Activated CD4-positive, CD25-positive, alpha-beta regulatory T cell treated with anti-CD3 and anti-CD28 coated beads, Interleukin-2, amount 50 U/mL, for 72 hours (primary cell): Measurements from ENCODE around the gene PARP9.
"Not testable (repeated sequence)": the region's sequence is repeated elsewhere in the genome, so short reads cannot be mapped to it uniquely, and the experiment has no call there.

ENCODE experiments used
- DNase-seq: peaks from one replicate; pipeline ENCODE4 v3.0.0; 2021

Gene PARP9

DNA sequence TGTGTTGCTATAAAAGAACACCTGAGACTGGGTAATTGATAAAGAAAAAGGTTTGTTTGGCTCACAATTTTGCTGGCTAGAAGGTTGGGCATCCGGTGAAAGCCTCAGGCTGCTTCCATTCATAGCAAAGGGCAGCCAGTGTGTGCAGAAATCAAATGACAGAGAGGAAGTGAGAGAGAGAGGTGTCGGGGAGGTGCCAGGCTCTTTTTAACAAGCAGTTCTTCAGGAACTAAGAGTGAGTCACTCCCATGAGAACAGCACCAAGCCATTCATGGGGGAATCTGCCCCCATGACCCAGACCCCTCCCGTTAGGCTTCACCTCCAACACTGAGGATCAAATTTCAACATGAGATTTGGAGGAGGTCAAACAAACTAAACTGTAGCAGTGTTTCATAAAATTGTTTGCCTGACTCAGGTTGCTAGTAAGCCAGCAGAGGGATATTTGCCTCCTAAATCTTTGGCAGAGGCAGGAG, 8.9 kb upstream of the PARP9 start:
- no peak for DNase-seq

- no peak for DNase-seq
These were observed 4.7 kb upstream of the PARP9 start for GRCh38 chr3:122568755-122569154.

GRCh38 chr3:122568131-122568530, 4.0 kb upstream of the PARP9 start:
- not testable (repeated sequence) for DNase-seq

DNA sequence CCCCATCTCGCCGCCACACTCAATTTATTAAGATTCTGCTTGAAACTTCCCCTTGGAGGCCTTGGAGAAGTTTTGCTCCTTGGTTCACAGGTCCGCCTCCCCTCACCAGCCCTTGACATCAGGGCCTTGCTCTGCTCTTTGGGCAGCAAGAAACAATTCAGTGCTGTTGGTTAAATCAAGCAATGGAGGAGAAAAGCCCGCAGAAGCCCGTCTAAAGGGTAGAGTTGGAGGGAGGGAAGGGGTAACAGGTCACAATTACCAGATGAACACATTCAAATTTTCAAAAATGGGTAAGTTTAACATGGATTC, 429 bp downstream of the PARP9 start:
- DNase-seq: no peak

DNA sequence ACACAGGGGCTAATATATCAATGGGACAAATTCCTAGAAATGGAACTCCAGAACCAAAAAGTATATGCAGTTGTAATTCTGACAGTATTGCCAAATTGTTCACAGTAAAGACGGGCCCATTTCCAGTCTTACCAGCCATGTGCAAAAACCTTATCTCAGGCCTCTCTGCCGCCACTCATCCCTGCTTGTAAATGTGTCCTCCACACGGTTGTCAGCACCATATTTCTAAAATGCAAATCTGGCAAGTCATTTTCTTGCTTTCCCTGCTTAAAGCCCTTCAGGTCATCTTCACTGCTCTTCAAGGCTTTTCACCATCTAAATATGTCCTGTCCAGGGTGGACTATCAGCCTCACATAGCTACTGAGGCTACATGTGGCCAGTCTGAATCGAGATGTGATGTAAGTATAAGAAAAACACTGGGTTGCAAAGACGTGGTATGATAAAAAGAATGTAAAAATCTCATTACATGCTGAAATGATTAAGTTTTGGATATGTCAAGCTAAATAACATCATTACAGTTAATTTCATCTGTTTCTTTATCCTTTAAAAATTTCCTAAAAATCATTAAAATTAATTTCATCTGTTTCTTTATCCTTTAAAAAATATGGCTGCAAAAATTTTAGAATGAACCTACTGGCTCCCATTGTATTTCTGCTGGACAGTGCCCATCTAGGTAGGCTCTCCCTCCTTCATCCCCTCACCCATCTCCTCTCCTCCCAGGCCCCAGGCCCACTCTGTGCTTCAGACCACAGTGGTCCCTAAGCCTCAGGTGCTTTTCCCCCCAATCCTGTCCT, 980 bp downstream of the PARP9 start:
- DNase-seq: no peak

- DNase-seq: no peak
These were observed 3.4 kb downstream of the PARP9 start for GRCh38 chr3:122560680-122561079.

- DNase-seq: no peak
These were observed 4.2 kb downstream of the PARP9 start for GRCh38 chr3:122559906-122560305.

- DNase-seq: no peak
These were observed 5.5 kb downstream of the PARP9 start for GRCh38 chr3:122558605-122559004.

DNA sequence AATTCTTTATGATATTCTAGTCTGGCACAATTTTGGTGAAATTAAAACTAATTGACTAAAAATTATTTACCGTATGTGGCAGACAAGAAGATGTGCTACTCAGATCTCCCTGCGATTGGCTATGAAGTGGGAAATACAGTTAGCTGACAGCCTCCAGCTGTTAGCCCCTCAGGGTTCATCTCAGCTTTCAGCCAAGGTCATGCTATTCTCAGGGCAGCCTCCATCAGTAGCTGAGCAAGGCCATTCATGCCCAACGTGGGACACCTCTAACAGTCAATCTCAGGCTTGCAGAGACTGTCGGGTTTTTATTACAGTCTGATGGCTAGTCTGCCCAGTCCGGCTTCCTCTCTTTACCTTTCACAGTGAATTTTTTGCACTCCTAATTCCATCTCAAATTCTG, 6.7 kb downstream of the PARP9 start:
- DNase-seq: no peak

DNA sequence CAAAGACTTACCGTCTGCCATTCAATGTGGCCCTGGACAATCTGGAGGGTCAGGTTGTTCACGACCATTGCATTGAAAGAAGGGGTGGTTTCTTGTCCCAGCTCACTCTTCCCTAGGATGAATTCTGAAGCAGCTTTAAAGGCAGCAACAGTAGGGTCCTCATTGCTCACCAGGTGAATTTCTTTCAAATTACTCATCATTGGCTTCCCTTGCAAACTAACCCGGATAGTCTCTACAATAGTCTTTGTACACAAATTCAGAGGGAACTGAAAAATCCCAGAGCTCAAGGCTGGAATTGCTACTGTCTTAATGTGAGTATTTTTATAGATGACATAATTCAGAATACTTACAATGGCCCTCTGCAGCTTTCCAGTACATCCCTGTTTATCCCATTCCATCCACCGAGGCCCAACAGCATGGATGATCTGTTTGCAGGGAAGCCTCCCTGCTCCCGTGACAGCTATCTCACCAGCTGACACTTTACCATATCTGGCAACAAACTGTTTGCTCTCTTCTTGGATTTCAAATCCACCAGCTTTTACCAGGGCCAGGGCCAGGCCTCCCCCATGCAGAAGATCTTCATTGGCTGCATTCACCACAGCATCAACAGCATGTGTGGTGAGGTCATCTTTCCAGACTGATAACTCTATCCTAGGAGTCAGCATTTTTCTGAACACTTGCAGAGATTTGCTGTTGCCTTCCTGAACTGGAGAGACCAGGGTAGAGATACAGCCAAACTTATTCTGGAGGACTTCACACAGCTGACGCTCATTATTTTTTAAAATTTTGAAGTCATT, 8.6 kb downstream of the PARP9 start:
- no peak for DNase-seq

- no peak for DNase-seq
These were observed 10.9 kb downstream of the PARP9 start for GRCh38 chr3:122553171-122553570.

GRCh38 chr3:122548619-122549018, 15.5 kb downstream of the PARP9 start:
- DNase-seq: no peak

DNA sequence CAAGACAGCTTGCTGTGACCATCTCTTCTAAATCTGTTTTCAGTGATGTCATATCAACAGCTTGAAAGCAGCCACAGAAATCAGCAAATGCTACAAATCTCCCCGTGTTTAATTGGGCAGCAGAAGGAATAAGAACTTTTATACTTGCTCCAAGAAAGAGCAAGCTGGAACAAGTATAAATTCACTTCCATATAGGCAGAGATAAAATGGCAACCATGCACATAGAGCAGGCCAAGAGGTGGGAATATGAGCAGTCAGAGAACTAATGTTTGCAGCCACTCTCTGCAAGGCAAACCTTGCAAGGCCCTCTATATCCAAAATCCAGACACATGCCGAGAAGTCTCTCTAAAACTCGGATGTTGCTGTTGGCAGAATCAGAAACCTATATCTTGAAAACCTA, 16.0 kb downstream of the PARP9 start:
- no peak for DNase-seq

GRCh38 chr3:122546151-122546550, 17.9 kb downstream of the PARP9 start:
- no peak for DNase-seq

DNA sequence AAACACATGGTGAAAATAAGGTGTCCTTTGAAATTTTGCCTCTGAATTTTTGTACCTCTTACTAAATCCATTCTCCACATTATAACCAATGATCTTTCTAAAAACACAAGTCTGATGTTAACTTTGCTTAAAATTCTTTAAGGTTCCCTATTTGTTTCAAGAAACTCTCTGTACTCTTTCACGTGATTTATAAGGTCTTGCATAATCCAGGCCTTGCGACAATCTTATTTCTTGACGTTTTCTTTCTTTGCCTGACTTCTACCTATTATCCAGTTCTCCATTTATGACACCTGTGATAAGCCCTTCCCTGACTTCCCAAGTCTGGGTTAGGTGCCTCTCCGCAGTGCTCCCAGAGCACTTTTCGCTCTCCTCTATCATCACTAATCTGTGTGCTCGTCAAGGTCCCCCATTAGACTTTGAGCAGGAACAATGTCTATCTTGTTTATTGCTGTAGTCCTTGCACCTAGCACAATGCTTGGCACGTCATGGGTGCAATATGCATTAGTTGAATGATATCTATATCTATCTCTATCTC, 25.1 kb downstream of the PARP9 start:
- no peak for DNase-seq

DNA sequence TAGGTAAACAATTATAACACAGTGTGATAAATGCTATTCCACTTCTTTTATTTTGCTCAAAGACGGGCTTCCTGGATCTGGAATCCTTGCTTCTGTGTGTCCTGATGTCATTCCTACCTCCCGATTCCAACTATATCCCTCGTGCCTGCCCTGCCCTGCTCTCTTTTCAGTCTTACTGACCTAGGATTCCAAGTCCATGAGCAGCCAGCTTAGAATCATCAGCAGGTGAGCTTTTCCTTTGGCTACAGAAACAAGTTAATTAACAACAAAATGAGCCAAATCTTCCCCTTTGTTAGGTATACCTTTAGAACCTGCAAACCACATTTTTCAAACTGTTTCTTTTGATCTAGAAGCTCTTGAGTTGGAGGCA, 27.5 kb downstream of the PARP9 start:
- no peak for DNase-seq

DNA sequence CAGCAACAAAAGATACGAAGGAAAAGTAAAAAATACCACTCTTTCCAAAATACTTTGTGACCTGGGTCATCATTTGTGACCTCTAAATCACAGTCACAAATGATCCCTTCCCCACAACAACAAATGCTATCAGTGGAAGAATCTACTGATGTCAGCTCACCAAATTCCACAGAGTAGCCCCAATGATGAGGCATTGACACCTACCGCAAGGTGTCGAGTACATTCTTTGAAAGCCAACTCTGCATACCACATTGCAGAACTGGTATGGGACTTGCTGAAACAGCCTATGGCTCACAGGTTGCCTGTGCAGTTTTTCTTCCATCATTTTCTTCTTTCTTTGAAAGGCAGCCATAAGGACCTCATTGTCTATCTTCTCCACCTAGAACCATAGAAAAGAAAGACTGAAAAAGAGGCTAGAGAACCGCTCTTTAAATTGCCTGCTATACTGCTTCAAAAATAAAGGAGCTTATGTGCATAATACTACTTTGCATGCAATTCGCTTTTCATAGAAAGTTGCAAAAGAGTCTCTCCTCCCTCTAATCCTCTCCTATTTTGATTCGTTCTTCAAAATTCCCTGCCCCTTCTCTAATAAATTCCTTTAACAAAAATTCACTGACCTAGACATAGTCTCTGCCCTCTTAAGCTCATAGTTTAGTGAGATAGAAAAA, 28.0 kb downstream of the PARP9 start:
- no peak for DNase-seq

GRCh38 chr3:122533931-122534334, 30.2 kb downstream of the PARP9 start:
- no peak for DNase-seq

- no peak for DNase-seq
These were observed 30.6 kb downstream of the PARP9 start for GRCh38 chr3:122533480-122533879.

GRCh38 chr3:122530164-122530563, 33.9 kb downstream of the PARP9 start:
- DNase-seq: no peak

- no peak for DNase-seq
These were observed 40.8 kb downstream of the PARP9 start for GRCh38 chr3:122523317-122523716.

- DNase-seq: no peak
These were observed 43.2 kb downstream of the PARP9 start for GRCh38 chr3:122520861-122521260.

DNA sequence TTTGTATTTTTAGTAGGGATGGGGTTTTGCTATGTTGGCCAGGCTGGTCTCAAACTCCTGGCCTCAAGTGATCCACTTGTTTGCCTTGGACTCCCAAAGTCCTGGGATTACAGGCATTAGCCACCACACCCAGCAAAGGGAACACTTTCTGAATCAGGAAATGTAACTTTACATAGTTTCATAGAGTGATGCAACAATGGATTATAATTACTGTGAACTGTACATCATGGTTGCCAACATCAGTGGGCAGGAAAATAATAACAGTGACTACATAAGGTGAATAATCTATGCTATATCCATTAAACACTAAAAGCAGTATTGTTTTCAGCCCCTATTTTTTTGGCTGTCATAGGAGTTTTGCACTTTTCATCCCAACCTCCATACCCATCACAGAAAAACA, 44.4 kb downstream of the PARP9 start:
- DNase-seq: no peak
